HG02981 (cell line): Measurements from ENCODE around the gene EVA1A.

Source experiments
- ATAC-seq: cut with Tn5 transposase; IDR thresholded peaks from one replicate; pipeline ENCODE4 v1.9.1; 2021; ENCODE audit warnings: mild to moderate bottlenecking, moderate library complexity; ENCODE audit not compliant: unreplicated experiment

The EVA1A gene

GRCh38 chr2:75545922-75546321 is 14.8 kb downstream of the EVA1A start:
- no peak for ATAC-seq

GRCh38 chr2:75545387-75545786 is 15.4 kb downstream of the EVA1A start:
- no peak for ATAC-seq

- no peak for ATAC-seq
Measured at GRCh38 chr2:75543446-75543845, 17.3 kb downstream of the EVA1A start.

- no peak for ATAC-seq
Measured at GRCh38 chr2:75541430-75541829, 19.3 kb downstream of the EVA1A start.

- ATAC-seq: no peak
Measured at GRCh38 chr2:75540994-75541393, 19.7 kb downstream of the EVA1A start.

- ATAC-seq: no peak
Measured at GRCh38 chr2:75539955-75540716, 20.6 kb downstream of the EVA1A start.

- ATAC-seq: no peak
Measured at GRCh38 chr2:75538521-75539490, 21.9 kb downstream of the EVA1A start.

- ATAC-seq: no peak
Measured at GRCh38 chr2:75537658-75538057, 23.1 kb downstream of the EVA1A start.

GRCh38 chr2:75533135-75533534 is 27.6 kb downstream of the EVA1A start:
- no peak for ATAC-seq

GRCh38 chr2:75532488-75532887 is 28.3 kb downstream of the EVA1A start:
- ATAC-seq: no peak

GRCh38 chr2:75528221-75528977 is 32.3 kb downstream of the EVA1A start:
- no peak for ATAC-seq

- ATAC-seq: no peak
Measured at GRCh38 chr2:75527676-75528075, 33.1 kb downstream of the EVA1A start.

- no peak for ATAC-seq
Measured at GRCh38 chr2:75526842-75527241, 33.9 kb downstream of the EVA1A start.

- ATAC-seq: no peak
Measured at GRCh38 chr2:75525434-75526310, 35.1 kb downstream of the EVA1A start.

- no peak for ATAC-seq
Measured at GRCh38 chr2:75524276-75524911, 36.3 kb downstream of the EVA1A start.

GRCh38 chr2:75523313-75524275 is 37.1 kb downstream of the EVA1A start:
- no peak for ATAC-seq

- ATAC-seq: no peak
Measured at GRCh38 chr2:75522543-75523312, 38.0 kb downstream of the EVA1A start.
